HepG2 (cell line): Measurements from ENCODE around the gene HHIPL1. TPM values are rescaled to one million over a fixed set of nuclear protein-coding genes. Genes with fewer than 3 reads are reported as not detected.

Source experiments
- ATAC-seq: fragments of 200-7000 bp; cut with Tn5 transposase; 3 replicates; pipeline ENCODE4 v1.9.1; 2020; ENCODE audit warnings: mild to moderate bottlenecking, moderate library complexity
- BruUV-seq: library from RNA; stranded (reverse); fragments of 400-500 nt; replicated peaks from 2 replicates; lab custom pipeline; 2021; lab: Mats Ljungman, UMichigan
- CTCF ChIA-PET: fragments of 300-600 bp; formaldehyde crosslinking; extraction: SDS; loops from one replicate; lab custom pipeline; 2021; ENCODE audit warnings: low total read pairs, inconsistent platforms, low intra/inter-chr PET ratio; lab: Yijun Ruan, JAX
- POLR2A ChIA-PET: fragments of 350-600 bp; sonication (Branson Sonifier 250); formaldehyde crosslinking; loops from one replicate; lab custom pipeline; 2020; ENCODE audit warnings: antibody characterized with exemption, inconsistent platforms; lab: Yijun Ruan, JAX
- DNase-seq: peaks from one replicate; pipeline ENCODE4 v3.0.0-alpha.2; 2015; ENCODE audit warnings: low spot score
- FAIRE-seq: peaks from 3 replicates; lab custom pipeline; 2011; peaks lifted over from hg19 to GRCh38; lab: Jason Lieb, UNC
- H2AFZ ChIP-seq: one replicate; pipeline ENCODE4 v1.6.1; 2011; ENCODE audit warnings: low read length, inconsistent platforms
- H3K27ac ChIP-seq: fragments of 300-600 bp; 3 replicates; pipeline ENCODE4 v1.8.0; 2011; ENCODE audit warnings: mixed run types, mild to moderate bottlenecking, mixed read lengths, low read length, inconsistent platforms; ENCODE audit not compliant: insufficient read depth; ENCODE audit errors: extremely low read length
- H3K27me3 ChIP-seq, 2 experiments: fragments of 200-600 bp in 1 of 2; 2 replicates in 1 of 2; 3 replicates in 1 of 2; pipeline versions ENCODE4 v1.6.0 to v1.8.0; 2011; ENCODE audit warnings: low read length in 2 of 2, mild to moderate bottlenecking in 2 of 2, moderate library complexity in 2 of 2, inconsistent platforms in 1 of 2; ENCODE audit not compliant: insufficient read depth in 2 of 2, control insufficient read depth in 1 of 2
- H3K36me3 ChIP-seq, 2 experiments: fragments of 200-600 bp in 1 of 2; replicated peaks in 1 of 2; 2 replicates in 1 of 2; 3 replicates in 1 of 2; pipeline versions ENCODE4 v1.5.1 to v1.8.0; 2011; ENCODE audit warnings: low read length in 2 of 2, inconsistent platforms in 1 of 2; ENCODE audit not compliant: insufficient read depth in 2 of 2, control insufficient read depth in 1 of 2
- H3K4me1 ChIP-seq: 2 replicates; pipeline ENCODE4 v1.5.1; 2012; ENCODE audit warnings: low read length, inconsistent platforms; ENCODE audit not compliant: insufficient read depth
- H3K4me2 ChIP-seq: 2 replicates; pipeline ENCODE4 v1.6.0; 2011; ENCODE audit warnings: low read depth, low read length, inconsistent platforms
- H3K4me3 ChIP-seq, 3 experiments: fragments of 200-600 bp in 1 of 3; sonication (generic), shearing (Covaris generic) in 1 of 3; replicated peaks in 1 of 3; 2 replicates each; pipeline ENCODE4 v1.5.1; 2011 to 2016; ENCODE audit warnings: low read length in 3 of 3, inconsistent platforms in 2 of 3, low read depth in 2 of 3, mild to moderate bottlenecking in 2 of 3, control low read depth in 1 of 3, mixed read lengths in 1 of 3; ENCODE audit not compliant: insufficient read depth in 1 of 3
- H3K79me2 ChIP-seq: one replicate; pipeline ENCODE4 v1.6.1; 2011; ENCODE audit warnings: low read length, inconsistent platforms; ENCODE audit not compliant: insufficient read depth
- H3K9ac ChIP-seq: 2 replicates; pipeline ENCODE4 v1.6.0; 2011; ENCODE audit warnings: mild to moderate bottlenecking, low read depth, low read length, inconsistent platforms; ENCODE audit not compliant: insufficient read depth
- H3K9me3 ChIP-seq: 2 replicates; pipeline ENCODE4 v1.5.1; 2012; ENCODE audit warnings: mild to moderate bottlenecking, low read length
- H4K20me1 ChIP-seq: 2 replicates; pipeline ENCODE4 v1.6.0; 2011; ENCODE audit warnings: inconsistent platforms, mild to moderate bottlenecking, low read length, moderate library complexity; ENCODE audit not compliant: insufficient read depth
- FOXJ3 ChIP-seq: sonication (generic); formaldehyde crosslinking; IDR thresholded peaks from 2 replicates; pipeline ENCODE4 v1.4.0; 2020; ENCODE audit warnings: missing genetic modification reagents, mild to moderate bottlenecking, borderline replicate concordance
- FOXK2 ChIP-seq: fragments of 450-650 bp; IDR thresholded peaks from 2 replicates; pipeline ENCODE4 v1.6.1; 2016
- IKZF1 ChIP-seq: fragments of 450-650 bp; IDR thresholded peaks from 2 replicates; pipeline ENCODE4 v1.7.1; 2016
- MNT ChIP-seq: fragments of 450-650 bp; IDR thresholded peaks from 2 replicates; pipeline ENCODE4 v1.6.1; 2016
- PAF1 ChIP-seq: IDR thresholded peaks from 2 replicates; pipeline ENCODE4 v1.6.1; 2016; ENCODE audit warnings: missing genetic modification reagents, missing compliant biosample characterization
- RCOR2 ChIP-seq: IDR thresholded peaks from 2 replicates; pipeline ENCODE4 v1.6.1; 2016; ENCODE audit warnings: missing biosample characterization, missing genetic modification reagents
- TCF7L2 ChIP-seq: IDR thresholded peaks from 2 replicates; pipeline ENCODE4 v1.6.1; 2011; ENCODE audit warnings: mild to moderate bottlenecking, low read depth, low read length, moderate library complexity
- ZNF230 ChIP-seq: sonication (generic); formaldehyde crosslinking; IDR thresholded peaks from 2 replicates; pipeline ENCODE4 v1.4.0; 2020; ENCODE audit warnings: mild to moderate bottlenecking, missing genetic modification reagents
- ZNF598 ChIP-seq: sonication (generic); formaldehyde crosslinking; IDR thresholded peaks from 2 replicates; pipeline ENCODE4 v1.5.1; 2020; ENCODE audit warnings: mild to moderate bottlenecking, missing genetic modification reagents, borderline replicate concordance
- ZNF724P ChIP-seq: sonication (generic); formaldehyde crosslinking; IDR thresholded peaks from 2 replicates; pipeline ENCODE4 v1.8.0; 2022; ENCODE audit warnings: missing genetic modification reagents, borderline replicate concordance
- ZNF768 ChIP-seq: sonication (generic); formaldehyde crosslinking; IDR thresholded peaks from 2 replicates; pipeline ENCODE4 v1.4.0; 2020; ENCODE audit warnings: missing genetic modification reagents
- ZNF83 ChIP-seq: sonication (generic); formaldehyde crosslinking; IDR thresholded peaks from 2 replicates; pipeline ENCODE4 v1.4.0; 2020; ENCODE audit warnings: missing genetic modification reagents, mild to moderate bottlenecking, borderline replicate concordance
- WGBS: methylation state at CpG from one replicate; pipeline ENCODE4 v1.1.6; 2017; ENCODE audit warnings: low lambda C conversion rate; 5-methylcytosine and 5-hydroxymethylcytosine counted together
- in situ Hi-C: cut with HindIII; loops from 2 replicates; pipeline ENCODE4 v1.10.0; 2017; ENCODE audit warnings: low pct_unique_long_range_greater_than_20kb; ENCODE audit not compliant: extremely low pct_ligation_motif_present
- intact Hi-C: fragments of 100-400 bp; cut with micrococcal nuclease; formaldehyde crosslinking; loops from one replicate; pipeline ENCODE4 v1.10.0; 2022; ENCODE audit not compliant: unreplicated experiment
- polyA plus RNA-seq, 8 experiments: library from polyadenylated mRNA; depleted of rRNA in 3 of 8; stranded (reverse) in 7 of 8; unstranded in 1 of 8; fragments of >200 nt; fragmentation: Illumina TruSeq in 4 of 8; extraction: Trizol in 4 of 8; gene quantifications; 2 replicates each; pipeline versions ENCODE4 v1.2.1 to v1.2.3, GENCODE V29; 2011 to 2016; ENCODE audit warnings: low read depth in 4 of 8, missing spikeins in 1 of 8, mixed read lengths in 1 of 8; ENCODE audit not compliant: insufficient read depth in 1 of 8
- total RNA-seq, 5 experiments: library from RNA; depleted of rRNA; stranded (reverse); fragments of >200 nt; fragmentation: Illumina TruSeq; extraction: Trizol; gene quantifications; 2 replicates each; pipeline ENCODE4 v1.2.3, GENCODE V29; 2016; ENCODE audit warnings: low read depth in 1 of 5

Gene HHIPL1
- total and polyA plus RNA-seq, 2 of the 13 experiments (the other 11 are each of a cell fraction or from before 2014, with no cell fraction given), result not detected

- TF ChIP-seq ZNF724P, result no peak
- TF ChIP-seq PAF1 (CRISPR knock-in tag), result no peak
- TF ChIP-seq ZNF230, result no peak
- TF ChIP-seq, all 625 proteins: peak for 0
Observed at GRCh38 chr14:99655521-99655920, 10.6 kb downstream of the HHIPL1 start (continued).

- Histone ChIP-seq H3K36me3 (no peaks in the 10 kb centered on the region), H3K79me2 (no peaks in the 10 kb centered on the region), H4K20me1 (no peaks in the 10 kb centered on the region), H3K4me3 (no peak overlapping the region), H3K9me3 (no peaks in the 10 kb centered on the region), H3K4me1 (peaks cover 9% of the 10 kb centered on the region), H3K27ac (no peak overlapping the region), H3K27me3 (peaks cover 0 to 3% of the 10 kb centered on the region in 2 experiments; a peak in 2 of 5 replicates), H3K4me2 (no peak overlapping the region), H2AFZ (no peak overlapping the region), H3K9ac (no peak overlapping the region)
- CTCF ChIA-PET, result no interaction called here
- ATAC-seq (no peak), FAIRE-seq (no peak), DNase-seq (no peak)
- POLR2A ChIA-PET, result no interaction called here
- 41% methylated on average over 5 of the region's 5 CpGs for WGBS
- intact Hi-C loops, result no loop called here
- in situ Hi-C loops, result no loop called here
- TF ChIP-seq ZNF768 (CRISPR knock-in tag) (peak; percentile 68; the same call in 1 of the 2 replicates), RCOR2 (CRISPR knock-in tag) (no peak)
- no TSS peak for BruUV-seq
Observed at GRCh38 chr14:99656171-99656570, 11.2 kb downstream of the HHIPL1 start.

- in situ Hi-C loops (no loop called here), intact Hi-C loops (no loop called here)
- TF ChIP-seq TCF7L2 (no peak), IKZF1 (0 out of 2 replicates have a peak, but pooled peaks have one; percentile 73), ZNF83 (CRISPR knock-in tag) (no peak), ZNF598 (CRISPR knock-in tag) (no peak), MNT (0 out of 2 replicates have a peak, but pooled peaks have one; percentile 21), FOXK2 (0 out of 2 replicates have a peak, but pooled peaks have one; percentile 9), FOXJ3 (no peak)
- no TSS peak for BruUV-seq
- ATAC-seq, result no peak
- Histone ChIP-seq H3K4me2 (no peak overlapping the region), H4K20me1 (no peaks in the 10 kb centered on the region), H3K9ac (no peak overlapping the region), H3K79me2 (no peaks in the 10 kb centered on the region), H3K4me3 (no peak overlapping the region), H3K36me3 (no peaks in the 10 kb centered on the region), H3K9me3 (no peaks in the 10 kb centered on the region), H3K4me1 (peaks cover 12% of the 10 kb centered on the region), H3K27me3 (peaks cover 2 to 11% of the 10 kb centered on the region in 2 experiments; a peak in 3 of 5 replicates), H3K27ac (no peak overlapping the region), H2AFZ (no peak overlapping the region)
- FAIRE-seq, result no peak
- POLR2A ChIA-PET, result no interaction called here
- 0% methylated on average over 1 of the region's 1 CpG for WGBS
- no peak for DNase-seq
- CTCF ChIA-PET, result no interaction called here
Observed at GRCh38 chr14:99657645-99658155, 12.8 kb downstream of the HHIPL1 start.
